Measurements from ENCODE around the gene TOP1. TPM values are rescaled to one million over a fixed set of nuclear protein-coding genes. Genes with fewer than 3 reads are reported as not detected.

TOP1 gene
- total and polyA plus RNA-seq, 2 of the 4 experiments (the other 2 are of a cell fraction): 14.0 to 21.5 TPM

DNA sequence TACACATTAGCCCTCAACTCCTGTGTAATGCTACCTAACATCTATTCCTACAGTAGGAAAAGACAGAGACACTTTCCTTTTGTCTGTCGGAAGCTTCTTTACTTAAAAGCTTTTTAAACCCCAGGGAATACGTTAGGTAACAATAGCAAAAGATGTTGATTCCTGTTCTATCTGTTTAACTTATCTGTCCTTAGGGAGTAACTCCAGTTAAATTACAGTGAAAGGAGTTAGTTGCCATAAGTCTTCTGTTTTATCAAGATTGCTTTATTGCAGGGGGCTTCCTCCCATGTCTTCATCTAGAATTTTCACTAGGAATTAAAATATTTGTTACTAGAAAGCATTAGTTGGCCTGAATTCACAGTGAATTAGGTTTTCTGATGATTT is 26.2 kb downstream of the TOP1 start:
- no peaks in the 10 kb centered on the region for H3K27me3 ChIP-seq (ENCODE audit: control insufficient read depth, insufficient read depth, low read length)
- no peak overlapping the region for H2AK5ac ChIP-seq (ENCODE audit: low read depth, low read length)
- no peak overlapping the region for H3K27ac ChIP-seq (ENCODE audit: insufficient read depth, low read length)
- in situ Hi-C loops (cut with MboI; ENCODE audit: low sequenced_read_pairs): no loop called here
- H4K5ac ChIP-seq (ENCODE audit: low read depth, low read length): no peak overlapping the region
- H2AFZ ChIP-seq (replicated peaks; ENCODE audit: low read length, poor library complexity): no peak overlapping the region
- no peak overlapping the region for H4K91ac ChIP-seq (ENCODE audit: insufficient read depth, low read depth, low read length)
- H3K4ac ChIP-seq (ENCODE audit: low read depth, low read length): no peak overlapping the region
- no peak overlapping the region for H3K4me3 ChIP-seq (ENCODE audit: insufficient read depth, low read depth, low read length)
- intact Hi-C loops (cut with micrococcal nuclease): no loop called here
- ATAC-seq (ENCODE audit: low read depth): no peak
- no peak overlapping the region for H2AK9ac ChIP-seq (replicated peaks; ENCODE audit: low read depth, low read length, poor library complexity)
- dilution Hi-C loops (cut with HindIII; ENCODE audit: low sequenced_read_pairs, unreplicated experiment): no loop called here
- no peak overlapping the region for H3K23ac ChIP-seq (ENCODE audit: low read depth, low read length)
- peaks cover 6 to 69% of the 10 kb centered on the region in 2 experiments; a peak in 3 of 4 replicates for H3K79me1 ChIP-seq (ENCODE audit: low read depth in 1 of 2, low read length in 2 of 2)
- TF ChIP-seq RFX5 (IDR thresholded peaks at IDR 0.05; ENCODE audit: low read depth, low read length) (no peak), CEBPB (IDR thresholded peaks at IDR 0.05; ENCODE audit: low read depth, low read length) (no peak), POLR2A (IDR thresholded peaks at IDR 0.05; ENCODE audit: low read depth, low read length) (no peak), MAZ (IDR thresholded peaks at IDR 0.05; ENCODE audit: borderline replicate concordance, low read depth, low read length) (no peak), SMC3 (IDR thresholded peaks at IDR 0.05; ENCODE audit: low read depth, low read length) (no peak), MXI1 (IDR thresholded peaks at IDR 0.05; ENCODE audit: borderline replicate concordance, low read depth, low read length) (no peak), RCOR1 (IDR thresholded peaks at IDR 0.05; ENCODE audit: insufficient replicate concordance, low read length) (no peak), RAD21 (IDR thresholded peaks at IDR 0.05; ENCODE audit: low read length) (no peak)
- TF ChIP-seq, protein P1, sequence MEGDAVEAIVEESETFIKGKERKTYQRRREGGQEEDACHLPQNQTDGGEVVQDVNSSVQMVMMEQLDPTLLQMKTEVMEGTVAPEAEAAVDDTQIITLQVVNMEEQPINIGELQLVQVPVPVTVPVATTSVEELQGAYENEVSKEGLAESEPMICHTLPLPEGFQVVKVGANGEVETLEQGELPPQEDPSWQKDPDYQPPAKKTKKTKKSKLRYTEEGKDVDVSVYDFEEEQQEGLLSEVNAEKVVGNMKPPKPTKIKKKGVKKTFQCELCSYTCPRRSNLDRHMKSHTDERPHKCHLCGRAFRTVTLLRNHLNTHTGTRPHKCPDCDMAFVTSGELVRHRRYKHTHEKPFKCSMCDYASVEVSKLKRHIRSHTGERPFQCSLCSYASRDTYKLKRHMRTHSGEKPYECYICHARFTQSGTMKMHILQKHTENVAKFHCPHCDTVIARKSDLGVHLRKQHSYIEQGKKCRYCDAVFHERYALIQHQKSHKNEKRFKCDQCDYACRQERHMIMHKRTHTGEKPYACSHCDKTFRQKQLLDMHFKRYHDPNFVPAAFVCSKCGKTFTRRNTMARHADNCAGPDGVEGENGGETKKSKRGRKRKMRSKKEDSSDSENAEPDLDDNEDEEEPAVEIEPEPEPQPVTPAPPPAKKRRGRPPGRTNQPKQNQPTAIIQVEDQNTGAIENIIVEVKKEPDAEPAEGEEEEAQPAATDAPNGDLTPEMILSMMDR (conservative IDR thresholded peaks at IDR 0.05; ENCODE audit: low read depth, low read length): no peak
- TF ChIP-seq, protein P2, sequence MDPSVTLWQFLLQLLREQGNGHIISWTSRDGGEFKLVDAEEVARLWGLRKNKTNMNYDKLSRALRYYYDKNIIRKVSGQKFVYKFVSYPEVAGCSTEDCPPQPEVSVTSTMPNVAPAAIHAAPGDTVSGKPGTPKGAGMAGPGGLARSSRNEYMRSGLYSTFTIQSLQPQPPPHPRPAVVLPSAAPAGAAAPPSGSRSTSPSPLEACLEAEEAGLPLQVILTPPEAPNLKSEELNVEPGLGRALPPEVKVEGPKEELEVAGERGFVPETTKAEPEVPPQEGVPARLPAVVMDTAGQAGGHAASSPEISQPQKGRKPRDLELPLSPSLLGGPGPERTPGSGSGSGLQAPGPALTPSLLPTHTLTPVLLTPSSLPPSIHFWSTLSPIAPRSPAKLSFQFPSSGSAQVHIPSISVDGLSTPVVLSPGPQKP (IDR thresholded peaks at IDR 0.05; ENCODE audit: borderline replicate concordance, low read depth, low read length): no peak
- H3K9me3 ChIP-seq (ENCODE audit: control insufficient read depth, insufficient read depth, low read length): no peaks in the 10 kb centered on the region
- H4K8ac ChIP-seq (ENCODE audit: low read depth in 2 of 2, low read length in 2 of 2): no peak overlapping the region
- no peak overlapping the region for H3K18ac ChIP-seq (ENCODE audit: low read depth, low read length)
- no peak overlapping the region for H3K9ac ChIP-seq (ENCODE audit: low read depth, low read length)
- H3K4me1 ChIP-seq (ENCODE audit: control insufficient read depth, insufficient read depth, low read length): peaks cover 26% of the 10 kb centered on the region
- ChIA-PET POLR2A (ENCODE audit: unreplicated experiment) (no interaction called here), CTCF (no interaction called here)
- peaks cover 17% of the 10 kb centered on the region for H3K9me1 ChIP-seq (ENCODE audit: insufficient read depth, low read length)
- H4K20me1 ChIP-seq (ENCODE audit: insufficient read depth, low read length): peaks cover 91% of the 10 kb centered on the region
- no peak for DNase-seq
- H2BK15ac ChIP-seq (ENCODE audit: low read depth, low read length): no peak overlapping the region
- H2BK5ac ChIP-seq (ENCODE audit: low read depth, low read length, poor library complexity, severe bottlenecking): no peak overlapping the region
- H2BK20ac ChIP-seq (ENCODE audit: low read depth, low read length): no peak overlapping the region
- WGBS, 2 experiments (ENCODE audit: extremely low coverage in 2 of 2, insufficient read length in 1 of 2): no CpG with 5 or more reads among the region's 2 CpGs
- no peak overlapping the region for H3K4me2 ChIP-seq (ENCODE audit: low read depth, low read length)
- H3K56ac ChIP-seq (ENCODE audit: extremely low read depth, insufficient read depth, low read length): no peak overlapping the region
- no peaks in the 10 kb centered on the region; the same call in 1 of the 2 replicates for H3K36me3 ChIP-seq (ENCODE audit: control insufficient read depth, insufficient read depth, low read length)
- H2BK120ac ChIP-seq (ENCODE audit: low read depth, low read length): no peak overlapping the region
- BruUV-seq (replicated peaks): no TSS peak
- H3K14ac ChIP-seq (replicated peaks; ENCODE audit: low read depth, low read length): no peak overlapping the region
